ENCODE results near the gene NUDT6.

DNA sequence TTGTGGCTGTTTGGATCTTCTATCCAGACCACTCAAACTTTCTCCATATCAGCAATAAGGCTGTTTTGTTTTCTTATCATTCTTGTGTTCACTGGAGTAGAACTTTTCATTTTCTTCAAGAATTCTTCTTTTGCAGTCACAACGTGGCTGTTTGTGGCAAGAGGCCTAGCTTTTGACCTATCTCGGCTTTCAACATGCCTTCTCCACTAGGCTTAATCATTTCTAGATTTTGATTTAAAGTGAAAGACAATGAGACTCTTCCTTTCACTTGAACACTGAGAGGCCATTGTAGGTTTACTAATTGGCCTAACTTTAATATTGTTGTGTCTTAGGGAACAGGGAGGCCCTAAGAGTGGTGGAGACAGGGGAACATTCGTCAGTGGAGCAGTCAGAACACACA, 76.6 kb downstream of the NUDT6 start:
- TF ChIP-seq, protein P1, sequence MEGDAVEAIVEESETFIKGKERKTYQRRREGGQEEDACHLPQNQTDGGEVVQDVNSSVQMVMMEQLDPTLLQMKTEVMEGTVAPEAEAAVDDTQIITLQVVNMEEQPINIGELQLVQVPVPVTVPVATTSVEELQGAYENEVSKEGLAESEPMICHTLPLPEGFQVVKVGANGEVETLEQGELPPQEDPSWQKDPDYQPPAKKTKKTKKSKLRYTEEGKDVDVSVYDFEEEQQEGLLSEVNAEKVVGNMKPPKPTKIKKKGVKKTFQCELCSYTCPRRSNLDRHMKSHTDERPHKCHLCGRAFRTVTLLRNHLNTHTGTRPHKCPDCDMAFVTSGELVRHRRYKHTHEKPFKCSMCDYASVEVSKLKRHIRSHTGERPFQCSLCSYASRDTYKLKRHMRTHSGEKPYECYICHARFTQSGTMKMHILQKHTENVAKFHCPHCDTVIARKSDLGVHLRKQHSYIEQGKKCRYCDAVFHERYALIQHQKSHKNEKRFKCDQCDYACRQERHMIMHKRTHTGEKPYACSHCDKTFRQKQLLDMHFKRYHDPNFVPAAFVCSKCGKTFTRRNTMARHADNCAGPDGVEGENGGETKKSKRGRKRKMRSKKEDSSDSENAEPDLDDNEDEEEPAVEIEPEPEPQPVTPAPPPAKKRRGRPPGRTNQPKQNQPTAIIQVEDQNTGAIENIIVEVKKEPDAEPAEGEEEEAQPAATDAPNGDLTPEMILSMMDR (conservative IDR thresholded peaks at IDR 0.05): no peak
- TF ChIP-seq ZFX (IDR thresholded peaks at IDR 0.05): no peak
